GM23338 (cell line): ENCODE data around the gene BZW2.

Experiments used
- CREB1 ChIP-seq: fragments of 250-450 bp; sonication (Bioruptor Pico); IDR thresholded peaks from 2 replicates; pipeline ENCODE4 v1.5.0; 2020; ENCODE audit warnings: low read depth, mild to moderate bottlenecking, moderate library complexity
- EZH2 ChIP-seq: fragments of 200-600 bp; sonication (generic); IDR thresholded peaks from one replicate; pipeline ENCODE4 v1.8.0; 2017; ENCODE audit warnings: antibody characterized with exemption, mild to moderate bottlenecking, low read depth; ENCODE audit not compliant: unreplicated experiment
- EZH2phosphoT487 ChIP-seq: fragments of 200-600 bp; sonication (generic); IDR thresholded peaks from one replicate; pipeline ENCODE4 v1.8.1; 2018; ENCODE audit warnings: antibody characterized with exemption; ENCODE audit not compliant: unreplicated experiment
- JUNB ChIP-seq: IDR thresholded peaks from one replicate; pipeline ENCODE4 v1.6.1; 2016; ENCODE audit warnings: antibody characterized with exemption; ENCODE audit not compliant: unreplicated experiment
- POLR2AphosphoS5 ChIP-seq: IDR thresholded peaks from 2 replicates; pipeline ENCODE4 v1.6.1; 2016; ENCODE audit warnings: antibody characterized with exemption, low read depth
- ZNF331 ChIP-seq: fragments of 250-450 bp; sonication (Bioruptor Pico); IDR thresholded peaks from 2 replicates; pipeline ENCODE4 v1.5.0; 2020; ENCODE audit warnings: low read depth, mild to moderate bottlenecking, moderate library complexity
- TF ChIP-seq, protein P1 (sequence below), 2 experiments: fragments of 200-600 bp in 1 of 2; sonication (generic) in 1 of 2; conservative IDR thresholded peaks; 2 replicates each; pipeline versions ENCODE4 v1.5.1 to v1.6.1; 2016 to 2017; ENCODE audit warnings: antibody characterized with exemption in 2 of 2, low read depth in 2 of 2, mild to moderate bottlenecking in 2 of 2, moderate library complexity in 1 of 2
- TF ChIP-seq, protein P2 (sequence below): IDR thresholded peaks from one replicate; pipeline ENCODE4 v1.6.1; 2018; ENCODE audit warnings: antibody characterized with exemption; ENCODE audit not compliant: unreplicated experiment

GRCh38 chr7:16728811-16729210, 82.8 kb downstream of the BZW2 start:
- TF ChIP-seq, protein P1, sequence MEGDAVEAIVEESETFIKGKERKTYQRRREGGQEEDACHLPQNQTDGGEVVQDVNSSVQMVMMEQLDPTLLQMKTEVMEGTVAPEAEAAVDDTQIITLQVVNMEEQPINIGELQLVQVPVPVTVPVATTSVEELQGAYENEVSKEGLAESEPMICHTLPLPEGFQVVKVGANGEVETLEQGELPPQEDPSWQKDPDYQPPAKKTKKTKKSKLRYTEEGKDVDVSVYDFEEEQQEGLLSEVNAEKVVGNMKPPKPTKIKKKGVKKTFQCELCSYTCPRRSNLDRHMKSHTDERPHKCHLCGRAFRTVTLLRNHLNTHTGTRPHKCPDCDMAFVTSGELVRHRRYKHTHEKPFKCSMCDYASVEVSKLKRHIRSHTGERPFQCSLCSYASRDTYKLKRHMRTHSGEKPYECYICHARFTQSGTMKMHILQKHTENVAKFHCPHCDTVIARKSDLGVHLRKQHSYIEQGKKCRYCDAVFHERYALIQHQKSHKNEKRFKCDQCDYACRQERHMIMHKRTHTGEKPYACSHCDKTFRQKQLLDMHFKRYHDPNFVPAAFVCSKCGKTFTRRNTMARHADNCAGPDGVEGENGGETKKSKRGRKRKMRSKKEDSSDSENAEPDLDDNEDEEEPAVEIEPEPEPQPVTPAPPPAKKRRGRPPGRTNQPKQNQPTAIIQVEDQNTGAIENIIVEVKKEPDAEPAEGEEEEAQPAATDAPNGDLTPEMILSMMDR (conservative IDR thresholded peaks at IDR 0.05; ENCODE audit: low read depth in 2 of 2): no peak
- TF ChIP-seq CREB1 (CRISPR knock-in tag) (no peak), EZH2 (no peak), EZH2phosphoT487 (no peak), ZNF331 (CRISPR knock-in tag) (no peak), POLR2AphosphoS5 (no peak), JUNB (no peak)
- TF ChIP-seq, protein P2, sequence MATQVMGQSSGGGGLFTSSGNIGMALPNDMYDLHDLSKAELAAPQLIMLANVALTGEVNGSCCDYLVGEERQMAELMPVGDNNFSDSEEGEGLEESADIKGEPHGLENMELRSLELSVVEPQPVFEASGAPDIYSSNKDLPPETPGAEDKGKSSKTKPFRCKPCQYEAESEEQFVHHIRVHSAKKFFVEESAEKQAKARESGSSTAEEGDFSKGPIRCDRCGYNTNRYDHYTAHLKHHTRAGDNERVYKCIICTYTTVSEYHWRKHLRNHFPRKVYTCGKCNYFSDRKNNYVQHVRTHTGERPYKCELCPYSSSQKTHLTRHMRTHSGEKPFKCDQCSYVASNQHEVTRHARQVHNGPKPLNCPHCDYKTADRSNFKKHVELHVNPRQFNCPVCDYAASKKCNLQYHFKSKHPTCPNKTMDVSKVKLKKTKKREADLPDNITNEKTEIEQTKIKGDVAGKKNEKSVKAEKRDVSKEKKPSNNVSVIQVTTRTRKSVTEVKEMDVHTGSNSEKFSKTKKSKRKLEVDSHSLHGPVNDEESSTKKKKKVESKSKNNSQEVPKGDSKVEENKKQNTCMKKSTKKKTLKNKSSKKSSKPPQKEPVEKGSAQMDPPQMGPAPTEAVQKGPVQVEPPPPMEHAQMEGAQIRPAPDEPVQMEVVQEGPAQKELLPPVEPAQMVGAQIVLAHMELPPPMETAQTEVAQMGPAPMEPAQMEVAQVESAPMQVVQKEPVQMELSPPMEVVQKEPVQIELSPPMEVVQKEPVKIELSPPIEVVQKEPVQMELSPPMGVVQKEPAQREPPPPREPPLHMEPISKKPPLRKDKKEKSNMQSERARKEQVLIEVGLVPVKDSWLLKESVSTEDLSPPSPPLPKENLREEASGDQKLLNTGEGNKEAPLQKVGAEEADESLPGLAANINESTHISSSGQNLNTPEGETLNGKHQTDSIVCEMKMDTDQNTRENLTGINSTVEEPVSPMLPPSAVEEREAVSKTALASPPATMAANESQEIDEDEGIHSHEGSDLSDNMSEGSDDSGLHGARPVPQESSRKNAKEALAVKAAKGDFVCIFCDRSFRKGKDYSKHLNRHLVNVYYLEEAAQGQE: no peak
